T-helper 2 cell treated with Interferon-gamma antibody and Interleukin-4, amounts not matched to agents 5 μg/mL and 100 μg/mL, for 36 hours (primary cell): ENCODE measurements around the gene BCAS3.
"Not testable (repeated sequence)": the region's sequence is repeated elsewhere in the genome, so short reads cannot be mapped to it uniquely, and the experiment has no call there.

ENCODE experiments used
- DNase-seq: peaks from one replicate; pipeline ENCODE4 v3.0.0; 2021; ENCODE audit warnings: low spot score
- H3K27ac Mint-ChIP-seq: one replicate; pipeline ENCODE4 v1.8.0; 2021; ENCODE audit warnings: mild to moderate bottlenecking, mixed read lengths
- H3K27me3 Mint-ChIP-seq: one replicate; pipeline ENCODE4 v1.8.0; 2021; ENCODE audit warnings: low read depth, mixed read lengths
- H3K36me3 Mint-ChIP-seq: one replicate; pipeline ENCODE4 v1.8.0; 2021; ENCODE audit warnings: low read depth, mixed read lengths
- H3K4me1 Mint-ChIP-seq: one replicate; pipeline ENCODE4 v1.8.0; 2021; ENCODE audit warnings: low read depth, mixed read lengths
- H3K4me3 Mint-ChIP-seq: one replicate; pipeline ENCODE4 v1.8.0; 2022; ENCODE audit warnings: mild to moderate bottlenecking, moderate library complexity, mixed read lengths
- H3K9me3 Mint-ChIP-seq: one replicate; pipeline ENCODE4 v1.8.0; 2021; ENCODE audit warnings: mixed read lengths

Gene BCAS3

DNA sequence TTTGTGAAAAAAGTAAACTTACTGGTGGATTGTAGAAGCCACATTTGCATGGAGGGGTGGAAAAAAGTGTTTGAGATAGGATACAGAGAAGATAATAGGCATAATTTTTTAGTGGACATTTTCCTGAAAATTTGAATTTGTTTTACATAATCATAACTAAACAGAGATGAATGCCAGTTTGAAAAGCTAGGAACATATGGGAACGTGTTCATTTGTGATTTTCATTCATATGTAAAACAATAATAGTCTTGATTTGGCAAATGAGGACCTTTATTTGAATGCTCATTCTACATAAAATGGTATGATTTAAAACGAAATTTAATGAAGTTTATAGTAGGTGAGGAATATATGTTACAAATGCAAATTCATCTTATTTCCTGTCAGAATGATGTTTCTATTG lies 263.9 kb downstream of the BCAS3 start:
- Mint-ChIP-seq H3K9me3 (no peaks in the 10 kb centered on the region), H3K27me3 (no peaks in the 10 kb centered on the region), H3K27ac (no peak overlapping the region), H3K36me3 (no peaks in the 10 kb centered on the region), H3K4me3 (no peak overlapping the region), H3K4me1 (no peaks in the 10 kb centered on the region)
- DNase-seq: no peak

DNA sequence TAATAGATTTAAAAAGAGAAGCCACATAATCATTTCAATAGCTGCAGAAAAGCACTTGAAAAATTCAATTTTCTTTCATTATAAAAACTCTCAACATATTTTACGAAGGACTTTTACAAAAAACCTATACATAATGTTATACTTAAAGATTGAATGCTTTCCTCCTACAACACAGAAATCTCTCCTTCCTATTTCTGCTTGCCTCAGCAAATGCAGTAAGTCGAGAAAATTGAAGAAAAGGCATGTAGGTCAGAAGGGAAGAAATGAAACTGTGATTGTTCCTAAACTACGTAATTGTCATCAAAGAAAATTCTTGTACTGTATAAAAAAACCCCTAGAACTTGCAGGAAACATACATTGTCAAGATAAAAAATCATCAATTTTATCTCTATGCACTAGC lies 267.1 kb downstream of the BCAS3 start:
- Mint-ChIP-seq H3K27me3 (no peaks in the 10 kb centered on the region), H3K27ac (no peak overlapping the region), H3K36me3 (no peaks in the 10 kb centered on the region), H3K4me3 (no peak overlapping the region), H3K4me1 (no peaks in the 10 kb centered on the region), H3K9me3 (no peaks in the 10 kb centered on the region)
- no peak for DNase-seq

DNA sequence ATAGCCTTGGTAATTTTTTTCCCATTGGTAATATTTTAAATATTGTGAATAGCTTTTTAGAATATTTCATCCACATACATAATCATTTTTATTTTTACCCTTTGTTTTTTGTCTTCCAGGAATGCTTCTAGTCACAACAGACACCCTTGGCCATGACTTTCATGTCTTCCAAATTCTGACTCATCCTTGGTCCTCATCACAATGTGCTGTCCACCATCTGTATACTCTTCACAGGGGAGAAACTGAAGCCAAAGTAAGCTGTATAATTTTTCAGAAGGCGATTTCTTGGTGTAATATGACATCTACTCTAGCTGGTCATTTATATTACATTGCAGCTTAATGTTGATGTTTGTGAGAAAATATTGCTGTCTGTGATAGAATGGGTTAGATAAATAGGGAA lies 269.4 kb downstream of the BCAS3 start:
- H3K27me3 Mint-ChIP-seq: no peaks in the 10 kb centered on the region
- no peaks in the 10 kb centered on the region for H3K4me1 Mint-ChIP-seq
- no peaks in the 10 kb centered on the region for H3K9me3 Mint-ChIP-seq
- no peaks in the 10 kb centered on the region for H3K36me3 Mint-ChIP-seq
- no peak for DNase-seq
- no peak overlapping the region for H3K27ac Mint-ChIP-seq
- no peak overlapping the region for H3K4me3 Mint-ChIP-seq

DNA sequence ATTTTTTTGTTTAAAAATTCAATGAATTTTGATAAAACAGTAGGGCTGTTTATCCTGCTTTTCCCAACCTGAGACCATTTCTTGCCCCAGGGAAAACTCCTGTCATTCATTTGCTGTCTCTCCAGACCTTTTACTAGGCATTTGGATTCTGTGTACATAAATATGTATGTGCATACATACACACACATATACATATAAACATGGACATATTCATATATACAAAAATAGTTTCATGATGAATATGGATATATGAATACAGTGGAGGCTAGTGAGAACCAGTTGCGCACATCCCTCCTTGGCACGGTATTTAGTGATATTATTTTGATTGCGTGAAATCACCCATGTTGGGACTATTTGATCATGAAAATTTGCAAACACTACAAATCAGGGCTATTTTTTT lies 269.9 kb downstream of the BCAS3 start:
- H3K4me1 Mint-ChIP-seq: no peaks in the 10 kb centered on the region
- DNase-seq: no peak
- H3K27me3 Mint-ChIP-seq: no peaks in the 10 kb centered on the region
- no peaks in the 10 kb centered on the region for H3K36me3 Mint-ChIP-seq
- H3K9me3 Mint-ChIP-seq: no peaks in the 10 kb centered on the region
- H3K27ac Mint-ChIP-seq: no peak overlapping the region
- H3K4me3 Mint-ChIP-seq: no peak overlapping the region

DNA sequence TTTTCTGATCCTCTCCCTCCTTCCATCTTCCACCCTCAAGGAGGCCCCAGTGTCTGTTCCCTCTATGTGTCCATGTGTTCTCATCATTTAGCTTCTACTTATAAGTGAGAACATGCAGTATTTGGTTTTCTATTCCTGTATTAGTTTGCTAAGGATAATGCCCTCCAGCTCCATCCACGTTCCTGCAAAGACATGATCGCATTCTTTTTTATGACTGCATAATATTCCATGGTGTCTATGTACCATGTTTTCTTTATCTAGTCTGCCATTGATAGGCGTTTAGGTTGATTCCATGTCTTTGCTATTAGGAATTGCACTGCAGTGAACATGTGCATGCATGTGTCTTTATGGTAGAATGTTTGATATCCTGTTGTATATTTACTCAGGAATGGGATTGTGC lies 275.1 kb downstream of the BCAS3 start:
- Mint-ChIP-seq H3K4me3 (no peak overlapping the region), H3K36me3 (no peaks in the 10 kb centered on the region), H3K9me3 (no peaks in the 10 kb centered on the region), H3K27ac (no peak overlapping the region), H3K4me1 (no peaks in the 10 kb centered on the region), H3K27me3 (no peaks in the 10 kb centered on the region)
- DNase-seq: no peak

DNA sequence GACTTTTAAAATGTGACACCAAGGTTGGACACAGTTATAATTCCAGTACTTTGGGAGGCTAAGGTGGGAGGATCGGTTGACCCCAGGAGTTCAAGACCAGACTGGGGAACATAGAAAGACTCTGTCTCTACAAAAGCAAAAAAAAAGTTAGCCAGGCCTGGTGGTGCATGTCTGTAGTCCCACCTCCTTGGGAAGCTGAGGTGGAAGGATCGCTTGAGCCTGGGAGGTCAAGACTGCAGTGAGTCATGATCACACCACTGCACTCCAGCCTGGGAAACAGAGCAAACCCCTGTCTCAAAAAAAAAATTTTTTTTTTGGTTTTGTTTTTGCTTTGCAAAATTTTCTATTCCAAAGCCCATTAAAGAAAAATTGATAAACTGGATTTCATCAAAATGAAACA lies 281.4 kb downstream of the BCAS3 start:
- Mint-ChIP-seq H3K27me3 (no peaks in the 10 kb centered on the region), H3K27ac (no peak overlapping the region)
- DNase-seq: no peak

DNA sequence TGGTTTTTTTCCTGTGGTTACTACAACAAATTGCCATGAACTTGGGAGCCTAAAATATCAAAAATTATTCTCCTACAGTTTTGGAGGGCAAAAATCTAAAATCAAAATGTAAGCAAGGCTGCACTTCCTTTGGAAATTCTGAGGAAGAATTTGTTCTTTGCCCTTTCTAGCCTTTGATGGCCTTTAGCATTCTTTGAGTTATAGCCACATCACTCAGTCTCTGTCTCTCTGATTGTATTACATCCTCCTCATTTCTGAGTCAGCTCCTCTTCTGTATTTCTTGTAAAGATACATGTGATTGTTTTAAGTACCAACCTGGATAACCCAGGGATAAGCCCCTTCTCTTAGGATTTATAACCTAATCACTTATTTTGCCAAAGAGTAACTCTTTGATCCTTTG lies 282.0 kb downstream of the BCAS3 start:
- Mint-ChIP-seq H3K4me1 (no peaks in the 10 kb centered on the region), H3K27ac (no peak overlapping the region), H3K36me3 (no peaks in the 10 kb centered on the region), H3K9me3 (no peaks in the 10 kb centered on the region), H3K4me3 (no peak overlapping the region), H3K27me3 (no peaks in the 10 kb centered on the region)
- no peak for DNase-seq

More for the DNA sequence above, 281.4 kb downstream of the BCAS3 start:
- Mint-ChIP-seq H3K9me3 (no peaks in the 10 kb centered on the region), H3K36me3 (no peaks in the 10 kb centered on the region), H3K4me3 (no peak overlapping the region), H3K4me1 (no peaks in the 10 kb centered on the region)

DNA sequence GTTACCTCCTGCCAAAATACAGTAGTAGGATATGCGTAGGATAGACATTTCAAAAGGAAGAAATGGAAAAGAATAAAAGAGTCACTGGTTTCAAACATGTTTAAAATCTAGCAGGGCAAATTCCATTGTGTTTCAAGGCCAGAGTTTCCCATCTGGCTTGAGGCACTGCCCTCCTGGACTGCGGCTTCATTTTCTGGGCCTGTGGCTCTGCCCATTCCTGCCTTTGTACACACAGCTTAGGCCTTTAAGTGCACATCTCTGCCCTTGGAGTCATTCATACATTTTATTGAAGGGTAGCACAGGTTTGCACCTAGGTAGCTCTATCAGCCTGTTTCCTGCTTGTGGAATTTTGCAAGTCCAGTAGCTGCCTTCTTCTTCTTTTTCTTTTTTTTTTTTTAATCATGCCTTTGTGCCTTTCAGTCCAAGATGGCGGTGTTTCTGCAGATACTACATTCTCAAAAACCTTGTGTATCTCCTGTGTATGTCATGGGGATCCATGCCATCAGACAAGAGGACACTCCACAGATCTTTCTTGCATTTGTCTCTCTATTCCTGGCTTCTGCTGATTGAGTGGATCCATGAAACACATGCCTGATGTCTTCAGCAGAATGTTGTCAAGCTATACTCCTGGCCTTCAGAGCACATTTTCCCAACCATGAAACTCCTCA lies 282.9 kb downstream of the BCAS3 start:
- Mint-ChIP-seq H3K4me1 (no peaks in the 10 kb centered on the region), H3K27ac (no peak overlapping the region), H3K27me3 (peaks cover 3% of the 10 kb centered on the region), H3K4me3 (no peak overlapping the region), H3K9me3 (no peaks in the 10 kb centered on the region), H3K36me3 (no peaks in the 10 kb centered on the region)
- no peak for DNase-seq

DNA sequence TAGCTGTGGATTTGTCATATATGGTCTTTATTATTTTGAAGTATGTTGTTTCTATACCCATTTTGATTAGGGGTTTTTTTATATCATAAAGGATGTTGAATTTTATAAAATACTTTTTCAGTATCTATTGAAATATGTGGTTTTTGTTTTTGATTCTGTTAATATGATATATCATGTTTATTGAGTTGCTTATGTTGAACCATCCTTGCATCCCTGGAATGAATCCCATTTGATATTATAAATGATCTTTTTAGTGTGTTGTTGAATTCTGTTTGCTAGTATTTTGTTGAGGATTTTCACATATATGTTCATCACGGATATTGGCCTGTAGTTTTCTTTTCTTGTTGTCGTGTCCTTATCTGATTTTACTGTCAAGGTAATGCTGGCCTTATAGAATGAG lies 286.5 kb downstream of the BCAS3 start:
- no peak for DNase-seq
- Mint-ChIP-seq H3K27ac (no peak overlapping the region), H3K36me3 (no peaks in the 10 kb centered on the region), H3K27me3 (peaks cover 7% of the 10 kb centered on the region), H3K9me3 (no peaks in the 10 kb centered on the region), H3K4me1 (no peaks in the 10 kb centered on the region), H3K4me3 (no peak overlapping the region)

DNA sequence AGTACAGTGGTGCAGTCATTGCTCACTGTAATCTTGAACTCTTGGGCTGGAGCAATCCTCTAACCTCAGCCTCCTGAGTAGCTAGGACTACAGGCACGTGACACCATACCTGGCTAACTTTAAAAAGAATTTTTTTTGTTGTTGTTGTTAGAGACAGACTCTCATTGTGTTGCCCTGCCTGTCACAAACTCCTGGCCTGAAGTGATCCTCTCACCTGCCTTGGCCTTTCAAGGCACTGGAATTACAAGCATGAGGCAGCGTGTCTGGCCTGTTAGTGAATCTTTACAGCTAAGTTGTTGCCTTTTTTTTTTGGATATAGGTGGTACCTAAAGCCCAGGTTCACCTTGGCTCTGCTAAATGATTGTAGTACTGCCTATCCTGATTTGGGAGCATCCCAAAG lies 290.6 kb downstream of the BCAS3 start:
- DNase-seq: no peak

DNA sequence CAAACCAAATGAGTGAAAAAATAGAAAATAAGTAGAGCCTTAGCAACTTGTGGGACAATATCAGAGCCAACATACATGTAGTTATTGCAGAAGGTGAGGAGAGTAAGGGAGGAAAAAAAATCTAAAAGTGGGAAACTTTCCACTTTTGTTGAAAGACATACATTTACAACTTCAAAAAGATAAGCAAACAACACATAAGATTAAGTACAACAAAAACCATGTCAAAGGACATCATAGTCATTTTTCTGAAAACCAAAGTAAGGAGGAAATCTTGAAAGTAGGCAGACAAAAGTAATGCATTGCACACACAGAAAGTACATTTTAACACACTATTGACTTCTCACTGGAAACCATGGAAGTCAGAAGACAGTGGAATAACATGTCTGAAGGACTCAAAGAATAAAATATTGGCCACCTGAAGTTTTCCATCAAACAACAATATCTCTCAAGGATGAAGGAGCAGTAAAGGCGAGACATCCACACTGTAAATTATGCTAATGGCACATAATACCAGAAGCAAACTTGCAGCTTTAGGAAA lies 291.9 kb downstream of the BCAS3 start:
- Mint-ChIP-seq H3K4me3 (no peak overlapping the region), H3K4me1 (no peaks in the 10 kb centered on the region), H3K9me3 (no peaks in the 10 kb centered on the region)

More for the DNA sequence above, 290.6 kb downstream of the BCAS3 start:
- no peaks in the 10 kb centered on the region for H3K4me1 Mint-ChIP-seq
- no peaks in the 10 kb centered on the region for H3K9me3 Mint-ChIP-seq
- no peaks in the 10 kb centered on the region for H3K36me3 Mint-ChIP-seq
- peaks cover 10% of the 10 kb centered on the region for H3K27me3 Mint-ChIP-seq
- H3K27ac Mint-ChIP-seq: no peak overlapping the region
- H3K4me3 Mint-ChIP-seq: no peak overlapping the region

DNA sequence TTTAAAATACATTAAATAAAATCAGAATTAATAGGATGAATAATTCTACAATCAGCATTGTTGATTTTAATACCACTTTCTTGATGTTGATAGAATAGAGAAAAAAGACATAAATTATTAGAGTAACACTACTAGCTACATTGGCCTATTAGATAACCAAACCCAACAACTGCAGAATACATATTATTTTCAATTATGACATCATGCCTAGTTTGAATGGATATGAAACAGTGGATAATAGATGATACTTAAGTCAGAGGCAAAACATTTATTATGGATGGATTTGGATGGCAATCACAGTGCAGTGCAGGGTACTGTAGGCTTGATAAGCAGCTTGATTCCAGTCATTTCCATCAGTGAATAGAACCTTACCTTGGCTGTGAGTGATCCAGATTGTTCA lies 293.1 kb downstream of the BCAS3 start:
- peaks cover 7% of the 10 kb centered on the region for H3K27me3 Mint-ChIP-seq

More for the DNA sequence above, 291.9 kb downstream of the BCAS3 start:
- H3K27ac Mint-ChIP-seq: no peak overlapping the region
- peaks cover 10% of the 10 kb centered on the region for H3K27me3 Mint-ChIP-seq
- no peaks in the 10 kb centered on the region for H3K36me3 Mint-ChIP-seq
- DNase-seq: no peak

DNA sequence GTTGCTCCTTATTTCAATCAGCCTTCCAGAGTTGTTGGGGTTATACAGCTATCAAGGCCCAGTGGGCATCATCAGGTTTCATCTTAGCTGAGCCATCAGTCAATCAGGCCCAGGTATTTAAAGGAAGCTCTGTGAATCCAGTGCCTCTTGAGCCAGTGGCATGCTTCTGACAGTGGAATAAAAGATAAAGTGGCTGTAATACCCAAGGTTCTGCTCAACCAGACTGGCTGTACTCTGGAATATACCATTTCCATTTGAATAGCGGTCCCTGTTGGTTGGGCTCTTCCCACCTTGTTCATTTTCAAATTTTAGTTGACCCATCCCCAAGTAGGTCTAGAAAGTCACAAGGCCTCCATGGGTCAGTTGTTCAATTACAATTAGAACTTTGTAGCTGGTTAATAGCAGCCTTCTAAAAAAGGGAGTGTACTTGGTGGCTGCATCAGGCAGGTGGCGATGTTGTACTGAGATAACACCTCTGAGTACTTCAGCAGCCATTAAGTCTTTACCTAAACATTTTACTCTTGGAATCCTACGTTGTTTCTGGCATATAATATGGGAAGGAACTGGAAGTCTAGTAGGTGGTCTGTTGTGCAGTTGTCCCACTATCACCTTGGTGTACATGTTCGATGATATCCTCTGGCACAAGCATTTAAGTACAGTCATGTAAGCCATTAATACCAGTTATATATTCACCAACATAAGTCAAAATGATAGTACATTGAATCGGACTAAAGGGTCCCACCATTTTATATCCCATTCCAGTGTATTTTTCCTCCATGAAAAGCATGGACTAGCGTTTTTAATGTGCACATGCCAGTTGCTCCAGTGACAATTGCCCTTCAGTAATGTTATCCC lies 294.1 kb downstream of the BCAS3 start:
- Mint-ChIP-seq H3K4me3 (no peak overlapping the region), H3K36me3 (no peaks in the 10 kb centered on the region), H3K4me1 (no peaks in the 10 kb centered on the region), H3K27ac (no peak overlapping the region), H3K9me3 (no peaks in the 10 kb centered on the region), H3K27me3 (peaks cover 7% of the 10 kb centered on the region)
- peak; percentile 8 for DNase-seq

More for the DNA sequence above, 293.1 kb downstream of the BCAS3 start:
- Mint-ChIP-seq H3K36me3 (no peaks in the 10 kb centered on the region), H3K4me3 (no peak overlapping the region), H3K9me3 (no peaks in the 10 kb centered on the region), H3K4me1 (no peaks in the 10 kb centered on the region), H3K27ac (no peak overlapping the region)
- DNase-seq: no peak

DNA sequence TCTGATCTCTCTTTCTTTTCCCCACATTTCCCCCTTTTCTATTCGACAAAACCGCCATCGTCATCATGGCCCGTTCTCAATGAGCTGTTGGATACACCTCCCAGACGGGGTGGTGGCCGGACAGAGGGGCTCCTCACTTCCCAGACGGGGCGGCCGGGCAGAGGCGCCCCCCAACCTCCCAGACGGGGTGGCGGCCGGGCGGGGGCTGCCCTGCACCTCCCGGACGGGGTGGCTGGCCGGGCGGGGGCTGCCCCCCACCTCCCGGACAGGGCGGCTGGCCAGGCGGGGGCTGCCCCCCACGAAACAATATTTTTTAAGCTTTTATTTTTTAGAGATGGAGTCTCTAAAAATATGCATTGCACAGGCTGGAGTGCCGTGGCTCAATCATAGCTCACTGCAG lies 299.2 kb downstream of the BCAS3 start:
- H3K4me1 Mint-ChIP-seq, H3K4me3 Mint-ChIP-seq, H3K9me3 Mint-ChIP-seq, H3K27ac Mint-ChIP-seq, H3K27me3 Mint-ChIP-seq, DNase-seq, H3K36me3 Mint-ChIP-seq: not testable (repeated sequence)
